GM12878 (cell line): ENCODE measurements around the gene TGFBR1. TPM values are rescaled to one million over a fixed set of nuclear protein-coding genes. Genes with fewer than 3 reads are reported as not detected.

ENCODE experiments used
- ATAC-seq: fragments of 200-7000 bp; cut with Tn5 transposase; 3 replicates; pipeline ENCODE4 v1.9.1; 2020; ENCODE audit warnings: mild to moderate bottlenecking, moderate library complexity
- BruUV-seq: library from RNA; stranded (reverse); fragments of 400-500 nt; replicated peaks from 2 replicates; lab custom pipeline; 2021; lab: Mats Ljungman, UMichigan
- CTCF ChIA-PET: fragments of 300-600 bp; sonication (Branson Sonifier 250); formaldehyde crosslinking; extraction: SDS; loops from one replicate; lab custom pipeline; 2021; ENCODE audit warnings: inconsistent platforms; lab: Yijun Ruan, JAX
- POLR2A ChIA-PET: fragments of 350-600 bp; formaldehyde crosslinking; extraction: SDS; loops from one replicate; lab custom pipeline; 2021; ENCODE audit warnings: inconsistent platforms; lab: Charles Lee
- RAD21 ChIA-PET: fragments of 300-600 bp; sonication (Branson Sonifier 250); formaldehyde crosslinking; loops from one replicate; lab custom pipeline; 2023; ENCODE audit warnings: antibody characterized with exemption; ENCODE audit not compliant: unreplicated experiment; lab: Charles Lee
- SMC1A ChIA-PET: fragments of 300-600 bp; sonication (Branson Sonifier 250); formaldehyde crosslinking; loops from one replicate; lab custom pipeline; 2023; ENCODE audit not compliant: unreplicated experiment, uncharacterized antibody; lab: Charles Lee
- DNase-seq: peaks from one replicate; pipeline ENCODE4 v3.0.0-alpha.2; 2011; ENCODE audit warnings: low read depth, low spot score
- FAIRE-seq: peaks from 3 replicates; lab custom pipeline; 2011; peaks lifted over from hg19 to GRCh38; lab: Jason Lieb, UNC
- H2AFZ ChIP-seq: 2 replicates; pipeline ENCODE4 v1.6.0; 2011; ENCODE audit warnings: low read depth, low read length, control low read depth; ENCODE audit not compliant: control insufficient read depth
- H3K27ac ChIP-seq: 2 replicates; pipeline ENCODE4 v1.5.1; 2011; ENCODE audit warnings: control low read depth; ENCODE audit not compliant: control insufficient read depth, insufficient read depth
- H3K27me3 ChIP-seq, 2 experiments: replicated peaks in 1 of 2; 2 replicates each; pipeline versions ENCODE4 v1.6.0 to v1.6.1; 2011; ENCODE audit warnings: low read length in 1 of 2; ENCODE audit not compliant: control insufficient read depth in 2 of 2, insufficient read depth in 2 of 2
- H3K36me3 ChIP-seq, 2 experiments: 2 replicates each; pipeline ENCODE4 v1.5.1; 2011; ENCODE audit warnings: low read length in 1 of 2; ENCODE audit not compliant: control insufficient read depth in 2 of 2, insufficient read depth in 2 of 2
- H3K4me1 ChIP-seq: 2 replicates; pipeline ENCODE4 v1.6.1; 2011; ENCODE audit warnings: mild to moderate bottlenecking, low read length, moderate library complexity, mixed read lengths; ENCODE audit not compliant: control insufficient read depth, insufficient read depth
- H3K4me2 ChIP-seq: 2 replicates; pipeline ENCODE4 v1.6.0; 2011; ENCODE audit warnings: control low read depth; ENCODE audit not compliant: control insufficient read depth, insufficient read depth
- H3K4me3 ChIP-seq: fragments of 200-600 bp; sonication (generic); 2 replicates; pipeline ENCODE4 v1.5.1; 2016
- H3K79me2 ChIP-seq: 2 replicates; pipeline ENCODE4 v1.6.0; 2011; ENCODE audit warnings: low read length; ENCODE audit not compliant: control insufficient read depth, insufficient read depth
- H3K9ac ChIP-seq: 2 replicates; pipeline ENCODE4 v1.8.0; 2011; ENCODE audit warnings: low read length, control low read depth, mixed read lengths; ENCODE audit not compliant: control insufficient read depth, insufficient read depth
- H3K9me3 ChIP-seq: replicated peaks from 3 replicates; pipeline ENCODE4 v1.5.1; 2011; ENCODE audit warnings: mild to moderate bottlenecking, low read length; ENCODE audit not compliant: control insufficient read depth, insufficient read depth
- H4K20me1 ChIP-seq: 2 replicates; pipeline ENCODE4 v1.6.0; 2011; ENCODE audit not compliant: control insufficient read depth, insufficient read depth
- CBFB ChIP-seq: IDR thresholded peaks from 2 replicates; pipeline ENCODE4 v1.6.1; 2016; ENCODE audit warnings: antibody characterized with exemption, low read depth
- FOS ChIP-seq: IDR thresholded peaks from 3 replicates; pipeline ENCODE4 v1.6.1; 2011; ENCODE audit warnings: borderline replicate concordance; ENCODE audit not compliant: insufficient read length; ENCODE audit errors: extremely low read depth
- IKZF2 ChIP-seq, 2 experiments: fragments of 450-650 bp; IDR thresholded peaks; 2 replicates each; pipeline ENCODE4 v1.6.1; 2017; ENCODE audit warnings: mild to moderate bottlenecking in 2 of 2, moderate library complexity in 2 of 2
- NFXL1 ChIP-seq: fragments of 450-650 bp; IDR thresholded peaks from 2 replicates; pipeline ENCODE4 v1.6.1; 2017; ENCODE audit warnings: antibody characterized with exemption, mild to moderate bottlenecking, borderline replicate concordance
- PAX5 ChIP-seq: IDR thresholded peaks from 2 replicates; pipeline ENCODE4 v1.6.1; 2011; ENCODE audit warnings: low read depth, low read length, borderline replicate concordance
- PML ChIP-seq: IDR thresholded peaks from 2 replicates; pipeline ENCODE4 v1.6.1; 2012; ENCODE audit warnings: low read length, inconsistent platforms
- TCF7 ChIP-seq: IDR thresholded peaks from 2 replicates; pipeline ENCODE4 v1.6.1; 2014; ENCODE audit warnings: antibody characterized with exemption, borderline replicate concordance
- WRNIP1 ChIP-seq: IDR thresholded peaks from 2 replicates; pipeline ENCODE4 v1.6.1; 2011; ENCODE audit warnings: low read depth, low read length, improper control_type of control experiment, borderline replicate concordance
- WGBS: methylation state at CpG from one replicate; pipeline ENCODE4 v1.1.6; 2016; ENCODE audit warnings: low lambda C conversion rate; ENCODE audit not compliant: insufficient replicate concordance, insufficient coverage; ENCODE audit errors: missing lambda C conversion rate; 5-methylcytosine and 5-hydroxymethylcytosine counted together
- in situ Hi-C: fragments of 300-500 bp; cut with MboI; formaldehyde crosslinking; loops from 9 replicates; pipeline ENCODE4 v1.14.3; 2018; ENCODE audit warnings: mixed read lengths
- intact Hi-C: fragments of 100-400 bp; cut with micrococcal nuclease; formaldehyde crosslinking; loops from one replicate; pipeline ENCODE4 v1.14.2; 2022; ENCODE audit not compliant: unreplicated experiment
- polyA plus RNA-seq, 11 experiments: library from polyadenylated mRNA; depleted of rRNA in 4 of 11; unstranded in 6 of 11; stranded (reverse) in 5 of 11; fragments of >200 nt; fragmentation: Nextera tagmentation in 4 of 11; fragmentation: Illumina TruSeq in 1 of 11; extraction: Ambion mirVana in 4 of 11; extraction: Trizol in 1 of 11; gene quantifications; 1 replicate in 1 of 11; 2 replicates in 10 of 11; pipeline versions ENCODE4 v1.2.1 to v1.2.3, GENCODE V29; 2011 to 2016; ENCODE audit warnings: inconsistent platforms in 2 of 11, missing spikeins in 2 of 11, low read depth in 1 of 11
- total RNA-seq, 4 experiments: library from RNA; depleted of rRNA in 3 of 4; stranded (reverse); fragments of >200 nt in 3 of 4; fragmentation: Illumina TruSeq in 1 of 4; extraction: Trizol in 1 of 4; gene quantifications; 2 replicates each; pipeline versions ENCODE4 v1.2.1 to v1.2.3, GENCODE V29; 2013 to 2021
- TF ChIP-seq, protein P1 (sequence below): IDR thresholded peaks from 2 replicates; pipeline ENCODE4 v1.6.1; 2011; ENCODE audit warnings: borderline replicate concordance, low read depth, mild to moderate bottlenecking, moderate library complexity, mixed read lengths, low read length; ENCODE audit not compliant: insufficient read depth; ENCODE audit errors: extremely low read length
- TF ChIP-seq, protein P2 (sequence below): fragments of 450-650 bp; formaldehyde crosslinking; IDR thresholded peaks from 2 replicates; pipeline ENCODE4 v1.4.0; 2020; ENCODE audit warnings: mild to moderate bottlenecking, moderate library complexity
- TF ChIP-seq, protein P3 (sequence below): fragments of 450-650 bp; IDR thresholded peaks from 2 replicates; pipeline ENCODE4 v1.6.1; 2017; ENCODE audit warnings: borderline replicate concordance
- TF ChIP-seq, protein P4 (sequence below): fragments of 150-350 bp; IDR thresholded peaks from 2 replicates; pipeline ENCODE4 v1.6.1; 2014; ENCODE audit warnings: mild to moderate bottlenecking, low read depth, low read length

The TGFBR1 gene
- total and polyA plus RNA-seq, 10 of the 15 experiments (the other 5 are each of a cell fraction or from before 2014, with no cell fraction given): 2.9 to 27.2 (median 16.6) TPM

DNA sequence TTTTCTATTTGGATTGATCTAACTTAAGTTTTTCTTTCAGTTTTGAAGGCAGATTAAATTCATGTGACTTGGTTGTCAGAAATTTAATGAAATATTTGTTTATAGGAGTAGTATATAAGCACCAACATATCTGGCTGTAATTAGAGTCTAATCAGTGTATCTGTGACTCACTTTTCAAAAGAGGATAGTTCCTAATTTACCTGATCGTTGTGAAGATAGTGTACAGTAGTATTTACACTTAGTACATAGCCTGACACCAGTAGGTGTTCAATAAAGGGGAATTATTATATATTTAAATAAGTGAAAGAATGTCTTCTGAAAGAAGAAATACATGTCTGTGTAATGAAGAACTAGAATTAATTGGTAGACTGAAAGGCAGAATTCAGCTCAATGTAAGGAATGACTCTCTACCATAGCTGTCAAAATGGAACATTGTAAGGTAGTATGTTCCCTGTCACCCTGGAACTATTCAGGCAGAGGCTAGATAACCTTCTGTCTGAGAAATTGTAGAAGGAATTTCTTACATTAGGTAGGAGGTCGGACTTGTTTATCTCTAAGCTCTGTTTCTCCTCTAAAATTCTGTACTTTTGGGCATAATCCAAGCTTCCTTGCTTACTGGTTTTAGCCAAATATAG, 8.6 kb downstream of the TGFBR1 start (continued):
- TF ChIP-seq NFXL1: no peak

DNA sequence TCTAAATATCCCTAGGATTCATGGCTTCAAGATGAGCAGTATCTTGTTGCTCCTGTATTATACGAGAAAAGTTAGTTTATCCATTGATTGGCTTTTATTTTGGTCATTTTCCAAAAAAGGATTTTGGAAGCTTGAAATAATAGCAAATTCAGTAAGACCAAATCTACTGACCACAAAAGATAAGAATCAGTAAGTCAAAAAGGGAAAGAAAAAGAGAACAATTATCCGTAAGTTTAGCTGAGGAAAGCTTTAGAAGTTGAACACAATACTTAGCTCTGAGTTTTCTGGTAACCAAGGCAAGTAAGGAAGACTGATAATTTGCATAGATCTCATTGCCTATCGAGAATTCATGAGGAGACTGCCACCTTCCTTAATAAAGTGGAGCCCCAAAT, 9.1 kb downstream of the TGFBR1 start:
- ATAC-seq: no peak
- ChIA-PET SMC1A (interaction anchor here (0.8 to 2.8 kb wide), 11 partner anchors 8 to 56 kb away, joined by 3 to 12 read pairs (median 7); partner anchors contain the start of gene TGFBR1), RAD21 (interaction anchor here (0.7 to 2.3 kb wide), 11 partner anchors 8 to 55 kb away, joined by 3 to 9 read pairs (median 3); partner anchors contain the start of gene TGFBR1), CTCF (interaction anchor here (0.8 to 2.5 kb wide), 6 partner anchors 8 to 55 kb away, joined by 3 to 8 read pairs (median 7); no protein-coding TSS in a partner anchor), POLR2A (interaction anchor here (0.8 to 2.3 kb wide), 8 partner anchors 9 to 21 kb away, joined by 3 to 11 read pairs (median 4); partner anchors contain the start of gene TGFBR1)
- no peak overlapping the region for H3K9ac ChIP-seq
- FAIRE-seq: no peak
- intact Hi-C loops: no loop called here
- H3K79me2 ChIP-seq: peaks cover 19% of the 10 kb centered on the region
- H3K9me3 ChIP-seq: no peaks in the 10 kb centered on the region
- H3K27me3 ChIP-seq: no peaks in the 10 kb centered on the region
- no peak overlapping the region for H2AFZ ChIP-seq
- no peak overlapping the region for H3K4me2 ChIP-seq
- no peaks in the 10 kb centered on the region for H4K20me1 ChIP-seq
- H3K4me1 ChIP-seq: peaks cover 9% of the 10 kb centered on the region
- in situ Hi-C loops: no loop called here
- BruUV-seq: no TSS peak
- no peak for DNase-seq
- no peak overlapping the region for H3K4me3 ChIP-seq
- WGBS: 97% methylated on average over 3 of the region's 3 CpGs
- H3K36me3 ChIP-seq: no peaks in the 10 kb centered on the region
- no peak overlapping the region for H3K27ac ChIP-seq
- no peak for TF ChIP-seq PAX5
- no peak for TF ChIP-seq PML
- TF ChIP-seq, protein P1, sequence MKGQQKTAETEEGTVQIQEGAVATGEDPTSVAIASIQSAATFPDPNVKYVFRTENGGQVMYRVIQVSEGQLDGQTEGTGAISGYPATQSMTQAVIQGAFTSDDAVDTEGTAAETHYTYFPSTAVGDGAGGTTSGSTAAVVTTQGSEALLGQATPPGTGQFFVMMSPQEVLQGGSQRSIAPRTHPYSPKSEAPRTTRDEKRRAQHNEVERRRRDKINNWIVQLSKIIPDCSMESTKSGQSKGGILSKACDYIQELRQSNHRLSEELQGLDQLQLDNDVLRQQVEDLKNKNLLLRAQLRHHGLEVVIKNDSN: no peak
- TF ChIP-seq IKZF2 (IDR thresholded peaks at IDR 0.05): no peak
- no peak for TF ChIP-seq WRNIP1
- no peak for TF ChIP-seq CBFB
- TF ChIP-seq, protein P2, sequence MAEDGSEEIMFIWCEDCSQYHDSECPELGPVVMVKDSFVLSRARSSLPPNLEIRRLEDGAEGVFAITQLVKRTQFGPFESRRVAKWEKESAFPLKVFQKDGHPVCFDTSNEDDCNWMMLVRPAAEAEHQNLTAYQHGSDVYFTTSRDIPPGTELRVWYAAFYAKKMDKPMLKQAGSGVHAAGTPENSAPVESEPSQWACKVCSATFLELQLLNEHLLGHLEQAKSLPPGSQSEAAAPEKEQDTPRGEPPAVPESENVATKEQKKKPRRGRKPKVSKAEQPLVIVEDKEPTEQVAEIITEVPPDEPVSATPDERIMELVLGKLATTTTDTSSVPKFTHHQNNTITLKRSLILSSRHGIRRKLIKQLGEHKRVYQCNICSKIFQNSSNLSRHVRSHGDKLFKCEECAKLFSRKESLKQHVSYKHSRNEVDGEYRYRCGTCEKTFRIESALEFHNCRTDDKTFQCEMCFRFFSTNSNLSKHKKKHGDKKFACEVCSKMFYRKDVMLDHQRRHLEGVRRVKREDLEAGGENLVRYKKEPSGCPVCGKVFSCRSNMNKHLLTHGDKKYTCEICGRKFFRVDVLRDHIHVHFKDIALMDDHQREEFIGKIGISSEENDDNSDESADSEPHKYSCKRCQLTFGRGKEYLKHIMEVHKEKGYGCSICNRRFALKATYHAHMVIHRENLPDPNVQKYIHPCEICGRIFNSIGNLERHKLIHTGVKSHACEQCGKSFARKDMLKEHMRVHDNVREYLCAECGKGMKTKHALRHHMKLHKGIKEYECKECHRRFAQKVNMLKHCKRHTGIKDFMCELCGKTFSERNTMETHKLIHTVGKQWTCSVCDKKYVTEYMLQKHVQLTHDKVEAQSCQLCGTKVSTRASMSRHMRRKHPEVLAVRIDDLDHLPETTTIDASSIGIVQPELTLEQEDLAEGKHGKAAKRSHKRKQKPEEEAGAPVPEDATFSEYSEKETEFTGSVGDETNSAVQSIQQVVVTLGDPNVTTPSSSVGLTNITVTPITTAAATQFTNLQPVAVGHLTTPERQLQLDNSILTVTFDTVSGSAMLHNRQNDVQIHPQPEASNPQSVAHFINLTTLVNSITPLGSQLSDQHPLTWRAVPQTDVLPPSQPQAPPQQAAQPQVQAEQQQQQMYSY (CRISPR knock-in tag): no peak
- no peak for TF ChIP-seq TCF7
- TF ChIP-seq, protein P3, sequence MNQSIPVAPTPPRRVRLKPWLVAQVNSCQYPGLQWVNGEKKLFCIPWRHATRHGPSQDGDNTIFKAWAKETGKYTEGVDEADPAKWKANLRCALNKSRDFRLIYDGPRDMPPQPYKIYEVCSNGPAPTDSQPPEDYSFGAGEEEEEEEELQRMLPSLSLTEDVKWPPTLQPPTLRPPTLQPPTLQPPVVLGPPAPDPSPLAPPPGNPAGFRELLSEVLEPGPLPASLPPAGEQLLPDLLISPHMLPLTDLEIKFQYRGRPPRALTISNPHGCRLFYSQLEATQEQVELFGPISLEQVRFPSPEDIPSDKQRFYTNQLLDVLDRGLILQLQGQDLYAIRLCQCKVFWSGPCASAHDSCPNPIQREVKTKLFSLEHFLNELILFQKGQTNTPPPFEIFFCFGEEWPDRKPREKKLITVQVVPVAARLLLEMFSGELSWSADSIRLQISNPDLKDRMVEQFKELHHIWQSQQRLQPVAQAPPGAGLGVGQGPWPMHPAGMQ: no peak
- TF ChIP-seq, protein P4, sequence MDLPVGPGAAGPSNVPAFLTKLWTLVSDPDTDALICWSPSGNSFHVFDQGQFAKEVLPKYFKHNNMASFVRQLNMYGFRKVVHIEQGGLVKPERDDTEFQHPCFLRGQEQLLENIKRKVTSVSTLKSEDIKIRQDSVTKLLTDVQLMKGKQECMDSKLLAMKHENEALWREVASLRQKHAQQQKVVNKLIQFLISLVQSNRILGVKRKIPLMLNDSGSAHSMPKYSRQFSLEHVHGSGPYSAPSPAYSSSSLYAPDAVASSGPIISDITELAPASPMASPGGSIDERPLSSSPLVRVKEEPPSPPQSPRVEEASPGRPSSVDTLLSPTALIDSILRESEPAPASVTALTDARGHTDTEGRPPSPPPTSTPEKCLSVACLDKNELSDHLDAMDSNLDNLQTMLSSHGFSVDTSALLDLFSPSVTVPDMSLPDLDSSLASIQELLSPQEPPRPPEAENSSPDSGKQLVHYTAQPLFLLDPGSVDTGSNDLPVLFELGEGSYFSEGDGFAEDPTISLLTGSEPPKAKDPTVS: no peak
- TF ChIP-seq FOS: no peak
